ENCODE data around the gene ADARB2.
A peak's percentile ranks its signal among the peaks of the same experiment; 100 is the strongest.
"Not testable (repeated sequence)": the region's sequence is repeated elsewhere in the genome, so short reads cannot be mapped to it uniquely, and the experiment has no call there.

Gene ADARB2

GRCh38 chr10:1267568-1267967 is 469.8 kb downstream of the ADARB2 start:
- DNase-seq: no peak

DNA sequence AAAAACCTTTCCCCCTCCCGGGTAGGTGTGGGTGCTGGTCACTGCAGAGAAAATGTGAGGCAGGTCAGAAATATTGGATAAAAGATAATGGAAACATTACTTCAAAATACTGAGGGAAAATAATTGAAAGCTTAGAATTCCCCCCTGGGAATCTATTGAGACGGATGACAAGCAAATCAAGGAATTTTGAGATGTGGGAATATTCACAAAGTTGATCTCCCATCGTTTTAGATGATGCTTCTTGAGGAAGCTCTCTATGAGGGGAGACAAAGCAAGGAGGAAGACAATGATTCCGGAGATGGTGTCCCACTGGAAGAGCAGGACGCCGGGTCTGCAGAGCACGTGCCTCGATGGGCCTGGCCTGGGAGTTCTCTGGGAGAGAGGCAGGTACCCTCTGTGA is 470.2 kb downstream of the ADARB2 start:
- no peak for DNase-seq

GRCh38 chr10:1266033-1266802 is 471.1 kb downstream of the ADARB2 start:
- DNase-seq: no peak

- no peak for DNase-seq
Observed at GRCh38 chr10:1264001-1264400, 473.3 kb downstream of the ADARB2 start.

GRCh38 chr10:1257274-1257673 is 480.1 kb downstream of the ADARB2 start:
- DNase-seq: no peak

DNA sequence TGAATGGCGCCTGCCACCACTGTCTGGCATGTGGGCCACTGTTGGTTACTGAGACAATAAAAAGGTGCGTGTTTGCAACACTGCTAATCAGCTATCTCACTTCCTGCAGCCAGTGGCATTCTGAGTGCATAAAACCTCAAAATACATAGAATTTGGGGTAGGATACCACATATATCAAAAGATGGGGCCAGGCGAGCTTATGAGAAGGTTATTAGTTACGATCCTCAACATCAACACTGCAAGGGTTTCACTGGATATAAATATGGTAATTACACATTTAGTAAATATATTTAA is 480.9 kb downstream of the ADARB2 start:
- no peak for DNase-seq

GRCh38 chr10:1255600-1256431 is 481.5 kb downstream of the ADARB2 start:
- DNase-seq: no peak

GRCh38 chr10:1255118-1255517 is 482.2 kb downstream of the ADARB2 start:
- DNase-seq: no peak

DNA sequence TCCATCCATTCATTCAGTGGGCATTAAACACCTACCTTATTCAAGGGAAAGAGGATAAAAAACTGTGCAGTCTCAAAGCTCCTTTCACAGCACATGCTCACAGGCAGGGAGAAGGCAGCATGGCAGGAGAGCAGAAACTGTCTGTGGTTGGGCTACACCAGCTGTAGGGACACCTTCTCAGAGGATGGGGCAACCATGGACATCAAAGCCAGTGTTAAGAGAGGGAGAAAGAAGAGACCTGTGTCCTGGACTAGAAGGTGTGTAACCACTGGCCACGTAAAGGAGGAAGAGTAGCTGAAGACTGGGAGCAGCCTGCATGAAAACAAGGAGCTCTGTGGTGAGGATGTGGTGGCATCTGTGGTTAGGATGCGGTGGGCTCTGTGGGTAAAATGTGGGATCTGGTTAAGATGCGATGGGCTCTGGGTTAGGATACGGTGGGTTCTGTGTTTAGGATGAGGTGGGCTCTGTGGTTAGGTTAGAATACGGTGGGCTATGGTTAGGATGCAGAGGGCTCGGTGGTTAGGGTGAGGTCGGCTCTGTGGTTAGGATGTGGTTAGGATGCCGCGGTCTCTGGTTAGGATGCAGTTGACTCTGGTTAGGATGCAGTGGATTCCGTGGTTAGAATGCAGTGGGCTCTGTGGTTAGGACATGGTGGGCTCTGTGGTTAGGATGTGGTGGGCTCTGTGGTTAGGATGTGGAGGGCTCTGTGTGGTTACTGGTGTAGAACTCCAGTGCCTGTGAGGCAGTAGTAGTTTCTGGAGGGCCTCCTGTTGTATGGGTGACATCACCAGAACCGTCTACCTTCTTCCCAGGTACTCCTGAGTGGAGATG is 483.6 kb downstream of the ADARB2 start:
- DNase-seq: no peak

GRCh38 chr10:1251769-1252168 is 485.6 kb downstream of the ADARB2 start:
- DNase-seq: no peak

DNA sequence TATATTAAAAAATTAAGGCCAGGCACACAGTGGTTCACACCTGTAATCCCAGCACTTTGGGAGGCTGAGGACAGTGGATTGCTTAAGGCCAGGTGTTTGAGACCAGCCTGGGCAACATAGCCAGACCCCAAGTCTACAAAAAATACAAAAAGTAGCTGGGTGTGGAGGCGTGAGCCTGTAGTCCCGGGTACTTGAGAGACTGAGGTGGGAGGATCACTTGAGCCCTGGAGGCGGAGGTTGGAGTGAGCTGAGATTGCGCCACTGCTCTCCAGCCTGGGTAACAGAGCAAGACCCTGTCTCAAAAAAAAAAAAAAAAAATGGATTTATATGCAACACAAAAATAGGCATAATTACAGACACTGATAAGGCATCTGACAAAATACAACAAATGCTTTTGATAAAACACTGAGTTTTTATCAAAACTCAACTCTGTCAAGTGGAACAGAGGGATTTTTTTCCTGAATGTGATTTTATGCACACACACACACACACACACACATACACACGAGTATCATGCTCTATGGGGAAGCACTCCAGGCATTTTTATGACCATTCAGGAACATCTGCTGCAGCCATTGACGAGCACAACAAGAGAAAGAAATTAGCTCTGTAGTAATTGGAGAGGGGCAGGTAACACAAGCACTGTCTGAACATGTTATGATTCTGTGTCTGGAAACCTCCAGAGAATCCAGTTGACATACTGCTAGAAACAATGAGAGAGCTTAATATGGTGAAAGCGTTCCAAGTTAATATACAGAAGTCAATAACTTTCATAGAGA is 488.0 kb downstream of the ADARB2 start:
- DNase-seq: peak; percentile 32

GRCh38 chr10:1248262-1248630 is 489.1 kb downstream of the ADARB2 start:
- not testable (repeated sequence) for DNase-seq

GRCh38 chr10:1247598-1248261 is 489.6 kb downstream of the ADARB2 start:
- DNase-seq: no peak

- no peak for DNase-seq
Observed at GRCh38 chr10:1244493-1244892, 492.8 kb downstream of the ADARB2 start.

GRCh38 chr10:1243486-1244234 is 493.7 kb downstream of the ADARB2 start:
- DNase-seq: no peak

DNA sequence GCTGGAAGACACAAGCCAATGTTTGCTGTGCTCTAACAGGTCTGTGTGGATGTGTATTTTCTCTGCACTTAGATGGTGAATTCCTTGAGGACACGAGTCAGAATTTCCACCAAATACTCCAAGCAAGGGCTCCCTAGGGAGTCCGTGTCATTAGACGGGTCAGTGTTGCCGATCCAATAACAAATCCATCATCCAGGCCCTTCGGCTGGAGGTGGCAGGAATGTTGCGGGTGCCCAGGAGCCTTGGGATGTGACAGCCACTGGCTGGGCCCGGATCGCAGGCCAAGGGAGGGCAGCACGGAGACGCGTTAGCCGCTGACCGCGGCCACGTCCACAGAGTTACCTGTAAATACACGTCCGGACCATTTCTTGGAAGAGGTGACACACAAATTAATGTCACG is 494.4 kb downstream of the ADARB2 start:
- no peak for DNase-seq

DNA sequence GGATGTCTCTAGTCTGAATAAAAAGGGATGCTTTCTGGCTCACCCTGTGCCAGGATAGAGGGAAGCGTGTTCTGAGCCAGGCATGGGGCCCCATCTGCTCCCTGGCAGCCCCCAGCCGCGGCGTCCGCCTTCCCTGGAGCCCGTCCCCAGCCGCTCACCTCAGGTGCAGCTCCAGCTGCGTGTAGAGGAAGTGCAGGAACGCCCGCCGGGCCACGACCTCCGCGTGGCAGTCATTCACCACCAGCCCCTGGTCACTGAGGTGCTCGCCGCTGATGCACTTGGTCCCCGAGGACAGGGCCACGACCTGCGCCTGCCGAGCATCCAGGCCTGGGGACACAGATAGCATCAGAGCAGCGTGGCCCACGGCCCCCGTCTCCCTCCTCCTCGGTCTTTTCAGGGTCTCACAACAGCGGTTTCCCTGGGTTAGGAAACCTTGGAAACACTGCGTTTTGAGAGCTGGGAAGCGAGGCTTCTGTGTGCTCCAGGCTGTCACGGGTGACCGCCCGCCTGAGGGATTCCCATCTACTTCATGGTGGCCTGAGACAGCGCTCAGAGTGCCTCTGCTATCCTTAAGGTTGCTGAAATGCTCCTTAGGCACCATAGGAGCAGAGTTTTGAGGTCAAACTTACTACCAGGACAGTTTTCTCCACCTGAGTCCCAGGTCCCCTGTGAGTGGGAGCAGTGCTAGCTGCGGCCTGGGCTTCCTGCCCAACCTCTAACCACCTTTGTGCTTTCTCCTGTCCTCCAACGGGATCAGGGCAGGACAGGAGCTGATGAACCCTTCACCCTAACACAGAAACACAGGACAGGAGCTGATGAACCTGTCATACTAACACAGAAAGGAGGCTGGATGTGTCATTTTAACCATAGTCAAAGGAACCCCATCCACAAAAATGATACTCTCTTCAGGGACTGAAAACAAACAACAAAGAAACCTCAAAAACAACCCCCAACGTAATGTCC is 495.1 kb downstream of the ADARB2 start:
- DNase-seq: no peak

DNA sequence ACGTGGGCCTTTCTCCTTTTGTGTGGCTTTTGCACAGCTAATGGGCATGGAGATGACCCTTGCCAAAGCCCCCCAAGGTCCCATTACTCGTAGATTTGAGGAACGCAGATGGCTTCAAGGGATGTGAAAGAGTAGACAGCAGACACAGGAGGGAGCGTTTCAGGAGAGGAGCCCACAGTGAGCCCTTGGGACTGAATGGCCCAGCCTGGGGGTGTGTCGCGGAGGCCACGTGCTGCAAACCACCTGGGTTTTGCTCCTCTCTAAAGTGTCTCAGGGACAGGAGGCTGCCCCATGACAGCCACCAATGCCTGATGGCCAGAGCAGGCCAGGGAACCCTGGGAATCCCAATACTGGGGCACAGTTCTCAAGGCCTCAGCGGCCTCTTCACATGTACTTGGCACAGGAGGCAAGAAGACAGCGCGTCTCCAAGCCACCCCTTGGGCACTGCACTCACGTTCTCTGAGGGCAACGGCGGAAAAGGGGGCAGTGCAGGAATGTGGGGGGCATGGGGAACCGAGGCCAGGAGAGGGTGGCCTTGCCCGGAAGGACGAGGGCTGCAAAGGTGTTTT is 495.9 kb downstream of the ADARB2 start:
- no peak for DNase-seq

DNA sequence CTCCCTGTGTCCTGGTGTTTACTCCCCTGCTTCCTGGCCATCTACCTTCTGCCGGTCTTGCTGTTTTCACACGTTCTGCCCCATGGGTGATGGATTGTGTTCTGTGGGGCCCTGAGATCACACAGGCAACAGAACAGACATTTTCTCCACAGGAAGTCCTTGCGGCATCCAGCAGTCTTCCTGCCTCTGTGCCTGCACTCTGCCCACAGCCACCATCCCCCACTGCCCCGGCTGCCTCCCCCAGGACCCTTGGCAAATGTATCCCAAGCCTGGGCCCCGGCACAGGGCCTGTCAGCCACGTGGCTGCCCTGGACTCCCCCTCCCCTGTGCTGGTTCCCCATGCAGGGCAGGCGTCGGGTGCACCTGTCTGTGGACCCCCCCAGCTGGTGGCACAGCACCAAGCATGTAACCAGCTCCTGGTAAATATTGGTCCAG is 497.0 kb downstream of the ADARB2 start:
- no peak for DNase-seq

- DNase-seq: no peak
Observed at GRCh38 chr10:1233031-1233430, 504.3 kb downstream of the ADARB2 start.

All from DMS 273 treated with DMSO at 0.1 percent for 48 hours (cell line).